SH-SY5Y (cell line): ENCODE measurements around the gene ILKAP.

Source experiments
- GATA2 ChIP-seq: IDR thresholded peaks from 2 replicates; pipeline ENCODE4 v1.6.1; 2011; ENCODE audit warnings: mild to moderate bottlenecking, low read depth, low read length
- GATA3 ChIP-seq: IDR thresholded peaks from 2 replicates; pipeline ENCODE4 v1.6.1; 2011; ENCODE audit warnings: low read depth, mild to moderate bottlenecking, low read length, moderate library complexity

GRCh38 chr2:238164906-238165287 is 38.6 kb downstream of the ILKAP start:
- TF ChIP-seq GATA2 (no peak), GATA3 (no peak)
